HG02981 (cell line): ENCODE data around the gene IL19.
"Not testable (repeated sequence)": the region's sequence is repeated elsewhere in the genome, so short reads cannot be mapped to it uniquely, and the experiment has no call there.

ENCODE experiments used
- ATAC-seq: cut with Tn5 transposase; IDR thresholded peaks from one replicate; pipeline ENCODE4 v1.9.1; 2021; ENCODE audit warnings: mild to moderate bottlenecking, moderate library complexity; ENCODE audit not compliant: unreplicated experiment

The IL19 gene

DNA sequence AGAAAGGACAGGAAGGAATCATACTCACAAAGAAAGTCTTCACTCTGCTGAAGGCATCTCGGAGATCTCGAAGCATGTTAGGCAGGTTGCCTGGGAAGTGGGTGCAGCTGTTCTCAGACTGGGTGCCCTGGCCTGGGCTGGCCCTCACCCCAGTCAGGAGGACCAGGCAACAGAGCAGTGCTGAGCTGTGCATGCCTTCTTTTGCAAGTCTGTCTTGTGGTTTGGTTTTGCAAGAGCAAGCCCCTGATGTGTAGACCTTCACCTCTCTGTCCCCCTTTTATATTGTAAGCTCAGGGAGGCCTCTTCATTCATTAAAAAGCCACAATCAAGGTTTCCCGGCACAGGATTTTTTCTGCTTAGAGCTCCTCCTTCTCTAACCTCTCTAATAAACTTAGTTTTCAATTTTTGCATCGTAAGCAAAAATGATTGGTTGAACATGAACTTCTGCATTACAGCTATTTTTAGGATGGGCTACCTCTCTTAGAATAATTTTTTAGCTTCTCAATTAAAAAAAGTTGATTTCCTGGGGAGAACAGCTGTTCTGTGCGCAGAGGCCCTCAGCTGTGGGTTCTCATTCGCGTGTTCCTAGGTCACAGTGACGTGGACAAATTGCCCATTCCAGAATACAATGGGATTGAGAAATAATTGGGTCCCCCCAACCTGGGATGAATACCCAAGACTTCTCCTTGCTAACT lies 1.8 kb downstream of the IL19 start, which contains the start of gene IL10:
Gene IL10 (minus strand): TSS at position 252 of the 695 bp plus-strand sequence. CDS start 59 bp downstream, at position 193.
- no peak for ATAC-seq

DNA sequence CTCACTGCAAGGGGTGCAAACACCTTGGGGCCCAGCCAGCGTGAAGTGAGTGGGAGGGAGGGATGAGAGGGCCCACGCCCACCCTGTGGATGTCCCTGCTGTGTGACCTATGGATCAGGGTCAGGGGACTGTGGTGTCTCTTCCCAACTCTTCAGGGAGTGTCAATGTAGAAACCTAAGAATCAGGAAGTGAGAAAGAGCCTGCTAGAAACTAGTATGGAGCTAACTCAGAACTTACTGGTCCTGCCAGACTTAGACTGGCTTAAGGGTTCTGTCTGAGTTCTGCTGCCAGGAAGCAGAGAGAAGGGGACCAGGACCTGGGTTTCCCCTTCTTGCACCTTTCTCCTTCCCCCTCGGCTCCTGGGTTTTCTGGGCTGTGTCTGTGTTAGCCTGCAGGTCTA lies 3.5 kb downstream of the IL19 start:
- ATAC-seq = no peak

DNA sequence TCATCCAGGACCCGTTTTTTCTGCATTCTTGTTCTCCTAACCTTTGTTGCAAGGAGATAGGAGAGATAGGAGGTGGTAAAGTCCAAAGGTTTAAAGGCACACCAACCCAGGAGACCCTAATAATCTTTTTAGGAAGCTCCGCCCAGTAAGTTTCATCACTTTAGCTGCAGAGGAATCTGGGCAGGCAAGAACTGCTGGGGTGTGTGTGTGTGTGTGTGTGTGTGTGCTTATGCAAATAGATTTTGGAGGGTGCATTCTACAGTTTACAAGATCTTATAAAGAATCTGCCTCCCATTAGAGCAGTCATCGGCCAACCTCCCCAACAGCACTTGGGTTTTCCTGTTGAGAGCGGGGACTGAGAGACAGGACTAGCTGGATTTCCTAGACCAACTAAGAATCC lies 5.7 kb downstream of the IL19 start:
- no peak for ATAC-seq

DNA sequence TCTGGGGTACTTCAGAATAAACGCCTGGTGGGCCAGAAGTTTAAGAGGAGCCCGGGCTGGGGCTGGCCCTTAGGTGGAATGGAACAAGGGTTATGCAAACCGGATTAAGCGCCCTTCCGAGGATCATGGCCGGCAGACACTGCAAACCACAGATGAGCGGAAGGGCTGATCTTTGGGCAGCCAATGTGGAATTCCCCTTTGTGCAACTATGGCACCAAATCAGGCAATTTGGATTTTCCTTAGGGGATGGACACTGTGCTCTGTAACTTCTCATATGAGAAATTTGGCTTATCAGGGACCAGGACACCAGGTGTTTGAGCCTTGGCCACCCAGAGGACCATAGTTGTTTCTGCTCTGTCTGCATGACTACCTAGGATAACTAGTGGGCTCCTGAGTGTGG lies 7.5 kb downstream of the IL19 start:
- no peak for ATAC-seq

DNA sequence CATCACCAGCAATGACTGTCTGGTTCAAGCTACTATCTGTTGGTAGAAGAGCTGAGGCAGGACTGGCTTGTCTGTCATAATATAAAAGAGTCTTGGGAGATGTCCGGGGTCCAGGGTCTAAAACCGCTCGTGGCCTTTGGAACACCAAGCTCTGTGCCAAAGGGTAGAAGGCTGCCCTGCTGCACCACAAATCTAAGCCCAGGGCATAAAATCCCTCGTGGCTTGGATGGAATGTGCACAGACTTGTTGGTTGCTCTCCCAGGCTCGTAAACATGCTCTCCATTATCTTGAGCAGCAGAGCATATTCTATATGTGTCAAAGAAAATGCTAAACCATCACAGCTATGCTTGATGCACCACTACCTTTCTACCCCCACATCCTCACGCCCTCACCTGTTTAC lies 8.3 kb downstream of the IL19 start:
- ATAC-seq = not testable (repeated sequence)

DNA sequence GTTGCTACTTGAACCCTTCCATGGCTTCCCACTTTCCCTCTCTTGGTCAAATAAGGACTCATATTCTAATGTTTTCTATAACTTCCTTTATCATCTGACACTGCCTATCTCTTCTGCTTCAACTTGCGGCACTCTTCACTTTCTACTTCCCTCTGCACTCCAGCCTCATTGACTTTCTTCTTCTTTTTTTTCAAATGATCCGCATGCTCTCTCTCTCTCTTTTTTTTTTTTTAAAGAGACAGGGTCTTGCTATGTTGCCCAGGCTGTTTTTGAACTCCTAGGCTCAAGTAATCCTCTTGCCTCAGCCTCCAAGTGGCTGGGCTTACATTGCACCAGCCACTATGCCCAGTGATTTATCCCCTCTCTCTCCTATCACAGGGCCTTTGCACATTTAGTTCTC lies 9.1 kb downstream of the IL19 start:
- no peak for ATAC-seq

DNA sequence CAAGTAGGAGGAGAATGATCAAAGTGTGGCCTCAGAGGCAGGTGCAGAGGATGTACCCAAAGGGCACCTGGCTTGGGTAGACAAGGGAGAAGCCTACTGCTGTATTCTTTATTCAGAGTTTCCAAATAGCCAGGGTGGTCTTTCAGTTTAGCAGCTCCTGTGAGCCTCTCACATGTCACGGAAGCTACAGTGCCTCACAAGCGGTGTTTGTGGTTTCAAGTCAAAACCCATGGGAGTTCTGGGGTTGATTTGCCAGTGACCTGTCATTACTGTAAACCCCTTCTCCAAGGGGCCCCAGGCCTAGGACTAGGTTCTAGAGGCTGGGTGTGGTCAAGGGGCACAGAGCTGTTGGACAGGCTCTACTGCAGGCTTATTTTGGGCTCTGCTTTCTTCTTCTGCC lies 11.9 kb downstream of the IL19 start:
- ATAC-seq = peak; percentile 58

DNA sequence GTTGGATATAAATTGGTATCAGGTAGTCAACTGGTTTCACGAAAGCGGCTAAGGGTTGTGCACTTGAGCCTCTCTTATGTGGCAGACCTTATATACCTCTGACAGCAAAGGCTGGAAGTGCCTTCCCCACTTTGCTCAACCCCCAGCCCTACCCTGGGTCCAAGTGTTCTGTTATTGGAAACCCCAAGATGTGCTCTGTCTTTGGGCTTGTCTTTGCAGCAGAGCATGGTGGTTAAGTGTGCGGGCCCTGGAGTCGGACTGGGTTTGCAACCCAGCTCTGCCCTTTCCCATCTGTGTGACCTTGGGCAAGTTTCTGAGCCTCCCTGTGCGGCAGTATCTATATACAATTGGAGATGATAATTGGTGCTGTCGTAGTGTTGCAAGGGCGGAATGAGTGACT lies 12.9 kb downstream of the IL19 start:
- ATAC-seq = no peak

DNA sequence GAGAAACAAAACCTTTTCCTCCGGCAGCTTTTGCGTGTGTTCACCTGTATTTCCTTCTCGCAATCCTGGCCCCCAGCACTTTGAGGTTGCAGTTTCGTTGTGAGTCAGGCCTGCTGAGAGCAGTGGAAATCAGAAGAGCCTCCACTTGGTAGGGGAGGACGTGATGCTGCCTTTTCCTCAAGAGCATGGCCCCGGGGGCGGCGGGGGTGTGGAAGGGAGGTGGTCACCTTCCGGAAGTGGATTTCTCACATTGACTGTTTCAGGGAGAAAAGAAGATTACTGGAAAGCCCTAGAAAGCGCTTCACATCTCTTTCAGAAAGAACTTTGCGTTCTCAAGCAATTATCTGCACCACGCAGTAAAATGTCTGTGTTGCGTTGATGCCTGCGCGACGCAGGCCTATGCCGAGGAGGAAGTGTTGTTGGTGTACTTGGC lies 13.9 kb downstream of the IL19 start:
- peak; percentile 58 for ATAC-seq

DNA sequence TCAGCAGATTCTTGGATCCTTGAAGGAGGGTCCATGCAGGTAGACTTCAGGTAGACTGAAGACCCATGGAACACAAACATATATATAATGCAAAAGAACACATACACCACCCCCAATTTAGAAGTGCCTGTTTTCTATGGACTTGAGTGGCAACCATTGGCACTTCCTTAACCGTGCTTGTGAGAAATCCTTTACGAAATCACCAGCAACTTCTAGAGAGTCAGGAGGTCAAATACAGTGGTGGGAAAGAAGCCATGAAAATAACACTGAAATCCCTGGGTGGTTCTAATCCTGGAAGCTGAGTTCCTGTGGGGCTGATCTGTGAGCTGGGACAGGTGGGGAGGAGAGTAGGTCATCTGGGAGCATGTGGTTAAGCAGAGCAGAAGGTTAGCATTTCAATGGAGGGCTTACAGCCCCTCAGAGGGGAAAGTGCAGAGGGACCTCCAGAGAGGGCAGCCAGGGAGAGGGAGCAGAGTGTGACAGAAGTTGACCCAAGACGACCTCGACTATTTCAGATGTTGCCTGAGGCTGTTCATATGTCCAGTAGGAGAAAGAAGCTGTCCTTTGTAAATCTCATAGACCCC lies 14.7 kb downstream of the IL19 start:
- no peak for ATAC-seq

DNA sequence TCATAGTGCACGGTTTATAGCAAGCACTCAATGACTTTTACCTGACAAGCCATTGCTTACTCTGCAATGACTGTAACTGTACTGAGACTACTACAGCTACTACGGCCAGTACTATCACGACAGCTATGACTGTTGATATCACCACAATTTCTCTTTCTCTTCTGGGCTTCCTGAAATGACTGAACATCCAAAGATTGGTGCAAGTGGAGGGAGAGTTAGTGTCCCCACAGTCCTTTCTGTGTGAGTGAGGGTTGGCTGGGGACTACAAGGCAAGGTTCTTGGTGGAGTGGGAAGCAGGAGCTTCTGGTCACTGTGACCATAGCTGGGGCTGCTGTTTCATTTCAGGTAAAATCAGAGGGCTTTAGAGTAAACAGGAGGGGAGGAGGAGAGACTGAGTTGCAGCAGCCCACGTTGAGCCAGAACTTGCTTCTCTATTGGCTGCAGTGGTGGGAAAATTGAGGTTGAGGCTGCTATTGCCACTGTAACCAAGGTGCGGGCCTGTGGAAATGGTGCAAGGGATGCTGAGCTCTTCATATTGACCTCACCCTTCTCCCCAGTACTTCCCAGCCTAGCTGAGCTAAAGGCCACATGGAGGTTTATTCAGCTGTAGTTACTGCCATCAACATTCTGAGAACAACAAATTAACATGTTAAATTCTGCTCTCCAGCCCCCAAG lies 15.8 kb downstream of the IL19 start:
- peak; percentile 31 for ATAC-seq

DNA sequence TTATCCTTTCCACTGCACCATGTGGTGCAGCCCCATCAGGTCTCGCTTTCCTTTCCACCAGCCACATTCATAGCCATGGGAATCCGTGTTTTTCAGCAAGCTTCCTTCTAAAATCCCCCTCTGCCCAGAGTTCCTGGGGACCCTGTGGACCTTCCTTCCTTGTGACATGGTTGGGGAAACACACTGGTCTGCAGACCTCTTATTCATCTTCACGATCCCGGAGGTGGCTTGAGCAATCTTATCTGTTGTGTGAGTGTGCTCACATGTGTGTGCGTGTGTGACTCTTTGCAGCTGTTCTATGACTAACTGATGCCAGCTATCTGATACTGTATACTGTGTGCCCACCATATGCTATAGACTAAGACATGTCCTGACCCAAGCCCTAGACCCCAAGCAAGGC lies 17.3 kb downstream of the IL19 start:
- ATAC-seq = no peak

DNA sequence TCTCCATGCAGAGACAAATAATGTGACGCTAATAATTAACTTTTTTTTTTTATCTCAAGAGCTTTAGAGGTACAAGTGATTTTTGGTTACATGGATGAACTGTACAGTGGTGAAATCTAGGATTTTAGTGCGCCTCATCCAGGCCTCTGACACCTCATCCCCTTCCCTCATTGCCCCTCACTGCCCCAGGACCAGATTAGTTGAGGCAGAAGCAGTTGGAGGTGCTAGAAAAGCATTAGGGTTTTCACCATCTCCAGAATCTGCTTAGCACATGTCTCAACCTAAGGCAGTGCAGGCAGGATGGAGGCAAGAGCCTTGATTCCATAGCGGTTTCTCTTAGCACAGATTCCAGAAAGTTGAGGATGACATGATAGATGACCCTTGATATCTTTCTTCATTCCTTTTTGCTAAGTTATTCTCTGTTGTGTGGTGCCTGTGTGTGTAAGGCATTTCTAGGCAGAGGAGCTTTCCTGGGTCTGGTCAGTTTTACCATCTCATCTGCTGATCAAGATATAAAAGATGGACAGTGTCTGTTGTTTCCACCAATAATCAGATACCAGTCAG lies 18.0 kb downstream of the IL19 start:
- ATAC-seq = no peak

DNA sequence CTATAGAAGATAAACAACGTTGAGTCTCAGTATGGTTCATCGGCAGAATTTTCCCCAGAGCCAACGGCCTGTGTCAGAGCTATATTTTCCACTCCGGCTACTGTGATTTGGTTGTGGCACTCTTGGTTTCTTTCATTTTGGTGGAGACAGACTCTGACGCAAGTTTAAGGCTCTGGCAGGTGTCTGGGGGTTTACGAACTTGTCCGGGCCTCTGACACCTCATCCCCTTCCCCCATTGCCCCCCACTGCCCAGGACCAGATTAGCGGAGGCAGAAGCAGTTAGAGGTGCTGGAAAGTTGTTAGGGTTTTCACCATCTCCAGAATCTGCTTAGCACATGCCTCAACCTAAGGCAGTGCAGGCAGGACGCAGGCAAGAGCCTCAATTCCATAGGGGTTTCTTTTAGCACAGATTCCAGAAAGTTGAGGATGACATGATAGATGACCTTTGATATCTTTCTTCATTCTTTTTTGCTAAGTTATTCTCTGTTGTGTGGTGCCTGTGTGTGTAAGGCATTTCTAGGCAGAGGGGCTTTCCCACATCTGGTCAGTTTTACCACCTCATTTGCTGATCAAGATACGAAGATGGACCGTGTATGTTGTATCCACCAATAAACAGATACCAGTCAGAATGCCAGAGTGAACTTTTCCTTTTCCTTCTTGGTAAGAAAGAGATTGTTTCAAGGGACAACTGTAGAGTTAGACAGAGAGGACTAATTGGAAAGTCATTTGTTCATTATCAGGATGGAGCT lies 20.1 kb downstream of the IL19 start:
- no peak for ATAC-seq

DNA sequence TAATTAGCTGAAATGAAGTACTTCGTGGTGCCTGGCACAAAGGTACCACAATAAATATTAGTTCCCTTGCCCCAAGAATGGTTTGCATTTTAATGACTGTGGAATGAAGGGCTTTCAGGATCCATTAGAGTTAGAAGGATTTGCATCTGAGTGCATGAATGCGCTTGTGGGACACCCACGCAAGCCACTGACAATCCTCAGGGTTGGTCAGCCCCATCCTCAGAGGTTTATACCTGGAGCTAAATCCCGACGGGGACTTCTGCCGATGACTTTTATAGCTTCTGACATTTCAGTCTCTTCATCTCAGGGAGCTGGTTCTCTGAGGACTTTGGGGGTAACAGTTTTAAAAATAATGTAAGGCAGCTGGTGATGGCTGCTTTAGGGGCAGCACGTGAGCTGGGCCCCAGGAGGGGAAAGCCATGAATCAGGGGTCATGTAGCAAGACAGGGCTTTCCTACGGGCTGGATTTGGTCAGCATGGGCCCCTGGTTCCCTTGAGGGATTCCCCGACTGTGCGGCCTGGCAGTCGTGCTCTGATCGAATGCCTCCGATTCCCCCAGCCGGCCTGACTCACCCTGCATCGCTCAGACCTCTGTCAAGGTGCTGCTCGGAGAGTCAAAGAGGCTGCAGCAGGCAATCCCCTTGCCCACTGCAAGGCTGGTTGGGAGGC lies 22.5 kb downstream of the IL19 start:
- no peak for ATAC-seq

DNA sequence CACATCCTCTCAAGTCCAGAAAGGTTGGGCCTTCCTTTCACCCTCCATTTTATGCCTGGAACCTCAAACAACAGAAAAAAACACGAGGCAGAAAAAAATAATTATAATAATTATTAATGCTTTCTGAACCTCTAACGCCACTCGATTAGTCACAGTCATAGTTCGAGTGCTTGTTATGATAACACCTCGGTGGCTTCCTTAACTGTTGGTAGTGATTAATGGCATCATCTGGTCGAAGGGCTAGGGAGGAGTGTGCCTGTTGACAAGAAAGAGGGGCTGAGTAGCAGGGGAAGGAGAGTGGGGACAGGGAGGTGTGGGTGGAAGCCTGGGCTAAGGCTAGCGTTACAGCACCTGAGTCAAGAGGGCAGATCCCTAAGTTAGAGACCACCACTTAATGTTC lies 23.0 kb downstream of the IL19 start:
- no peak for ATAC-seq

DNA sequence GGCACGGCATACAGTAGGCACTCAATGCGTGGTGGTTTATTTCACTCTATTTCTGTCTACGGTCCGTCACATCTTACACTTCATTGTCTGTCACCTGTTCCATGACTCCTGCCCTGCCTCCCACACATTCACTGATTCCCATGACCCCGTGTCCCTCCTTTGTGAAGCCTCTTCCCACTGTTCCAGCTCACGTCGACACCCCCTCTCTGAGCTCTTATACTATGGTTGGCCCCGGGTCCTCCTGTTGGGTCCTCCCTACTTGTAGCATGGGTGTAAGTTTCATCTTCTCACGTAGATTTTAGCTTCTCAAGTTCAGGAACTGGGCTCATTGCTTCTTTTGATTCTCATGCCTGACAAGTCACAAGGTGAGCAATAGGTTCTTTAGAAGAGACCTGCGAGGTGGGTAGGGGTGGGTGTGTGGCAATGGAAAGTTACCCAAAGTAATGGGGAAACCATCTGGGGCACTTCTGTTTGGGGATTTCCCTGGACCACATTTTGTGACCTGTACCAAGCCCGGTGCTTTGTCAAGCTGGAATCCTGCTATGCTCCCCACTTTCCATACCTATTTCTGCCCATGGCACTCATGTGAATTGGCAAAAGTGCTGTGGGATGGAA lies 23.8 kb downstream of the IL19 start:
- ATAC-seq = no peak

DNA sequence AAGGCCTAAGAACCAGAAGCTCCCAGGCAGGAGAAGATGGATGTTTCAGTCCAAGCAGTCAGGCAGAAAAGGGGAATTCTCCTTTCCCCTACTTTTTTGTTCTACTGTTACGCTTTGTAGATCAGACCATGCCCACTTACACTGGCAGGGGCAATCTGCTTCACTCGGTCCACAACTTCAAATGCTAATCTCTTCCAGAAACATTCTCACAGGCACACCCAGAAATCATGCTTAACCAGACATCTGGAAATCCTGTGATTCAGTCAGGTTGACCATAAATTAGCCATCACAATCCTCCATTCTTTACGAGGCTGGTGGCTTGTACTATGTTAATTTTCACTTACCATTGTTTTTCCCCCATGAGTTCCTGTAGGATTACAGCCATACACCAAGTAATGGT lies 25.5 kb downstream of the IL19 start:
- no peak for ATAC-seq

DNA sequence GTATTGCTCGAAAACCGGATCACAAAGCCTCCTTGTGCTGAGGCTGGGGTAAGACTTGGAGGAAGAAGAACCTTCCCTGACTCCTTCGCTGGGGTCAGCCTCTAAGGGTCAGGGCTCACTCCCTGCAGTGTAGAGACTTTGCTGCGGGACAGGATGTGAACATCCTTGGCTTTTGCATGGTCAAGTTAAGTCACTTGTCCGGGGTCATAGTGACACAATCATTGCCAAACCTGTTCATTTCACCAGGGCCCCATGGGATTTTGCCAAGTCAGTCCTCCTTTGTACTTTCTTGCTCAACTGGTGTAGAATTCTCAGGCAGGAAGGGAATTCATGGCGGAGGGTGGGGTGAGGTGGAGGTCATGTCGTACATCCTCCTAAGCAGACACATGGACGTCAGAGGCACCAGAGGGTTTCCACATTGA lies 26.4 kb downstream of the IL19 start:
- no peak for ATAC-seq
